Measurements from ENCODE around the gene ACVR1C. TPM values are rescaled to one million over a fixed set of nuclear protein-coding genes. Genes with fewer than 3 reads are reported as not detected.

The ACVR1C gene
- total and polyA plus RNA-seq, 8 donors: 0.29 to 1.6 (median 0.37) TPM

DNA sequence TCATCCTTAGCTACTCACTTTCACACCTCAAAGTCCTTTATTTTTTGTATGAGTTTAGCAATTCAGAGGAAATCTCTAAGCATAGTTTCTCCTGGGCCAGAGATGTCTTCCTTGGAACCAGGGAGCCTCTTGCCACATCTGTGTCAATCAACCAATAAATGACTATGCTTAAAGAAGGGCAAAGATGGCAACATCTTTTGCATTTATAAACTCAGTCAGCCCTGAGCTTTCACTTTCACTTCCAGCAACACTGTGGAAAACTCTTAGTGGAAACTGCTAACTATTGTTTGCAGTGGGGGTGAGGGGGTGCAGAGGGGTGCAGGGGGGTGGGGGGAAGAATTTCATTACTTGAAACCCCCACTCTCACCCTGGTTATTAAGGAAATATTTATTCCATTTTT is 3.4 kb downstream of the ACVR1C start:
- H3K27ac ChIP-seq: no peak overlapping the region
- peaks cover 0 to 15% of the 10 kb centered on the region in 2 donors for H3K4me1 ChIP-seq
- H3K36me3 ChIP-seq: no peaks in the 10 kb centered on the region
- H3K9me3 ChIP-seq: peaks cover 0 to 1% of the 10 kb centered on the region in 2 donors
- TF ChIP-seq CTCF (IDR thresholded peaks at IDR 0.05): no peak
- intact Hi-C loops (cut with DNase I): no loop called here
- no peak overlapping the region for H3K4me3 ChIP-seq
- no peak for DNase-seq
- ATAC-seq: no peak
- H3K27me3 ChIP-seq: peaks cover 8 to 28% of the 10 kb centered on the region in 2 donors

DNA sequence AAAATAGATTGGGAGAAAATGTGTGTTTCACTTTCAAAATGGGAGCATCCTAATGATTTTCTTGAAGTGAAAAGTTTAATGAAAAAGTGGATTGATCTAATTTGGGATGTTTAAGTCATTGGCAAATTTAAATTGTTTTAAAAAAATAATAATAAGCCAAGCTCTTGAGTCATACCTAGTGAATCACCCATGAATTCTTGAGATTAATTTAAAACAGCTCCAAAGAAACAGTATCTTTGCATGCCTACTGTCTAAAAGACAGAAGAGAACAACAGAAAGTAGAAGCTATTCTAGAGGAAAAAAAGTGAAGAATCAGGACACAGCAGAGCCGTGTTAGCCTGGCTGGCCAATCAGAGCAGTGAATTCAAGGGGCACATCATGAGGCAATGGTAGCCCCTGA is 7.7 kb downstream of the ACVR1C start:
- no peaks in the 10 kb centered on the region for H3K36me3 ChIP-seq
- intact Hi-C loops (cut with DNase I): no loop called here

DNA sequence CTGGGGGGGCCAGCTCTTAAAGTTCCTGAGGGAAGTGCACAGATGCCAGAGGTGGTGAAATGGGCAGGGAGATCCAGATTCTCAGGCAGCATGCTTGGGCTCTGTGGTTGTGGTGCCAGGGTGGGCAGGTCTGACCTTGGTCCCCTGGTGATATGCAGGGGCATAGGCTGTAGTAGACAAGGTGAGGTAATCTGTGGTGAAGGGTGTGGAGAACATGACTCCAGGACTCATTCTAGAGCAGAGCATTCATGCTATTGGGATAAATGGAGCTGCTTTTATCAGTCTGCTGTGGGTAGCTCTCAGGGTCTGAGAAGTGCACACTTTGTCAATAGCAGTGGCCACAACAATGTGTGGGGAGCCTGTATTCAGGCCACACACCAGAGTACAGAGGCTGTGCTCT is 16.9 kb downstream of the ACVR1C start:
- intact Hi-C loops (cut with DNase I): no loop called here
- Histone ChIP-seq H3K4me1 (no peaks in the 10 kb centered on the region), H3K27ac (no peak overlapping the region), H3K9me3 (peaks cover 0 to 12% of the 10 kb centered on the region in 2 donors), H3K4me3 (no peak overlapping the region), H3K36me3 (no peaks in the 10 kb centered on the region), H3K27me3 (no peaks in the 10 kb centered on the region)
- DNase-seq (no peak), ATAC-seq (no peak)
- TF ChIP-seq CTCF (IDR thresholded peaks at IDR 0.05): no peak

More for the DNA sequence above, 7.7 kb downstream of the ACVR1C start:
- H3K4me1 ChIP-seq: no peaks in the 10 kb centered on the region
- no peak for DNase-seq
- no peak for TF ChIP-seq CTCF (IDR thresholded peaks at IDR 0.05)
- peaks cover 0 to 1% of the 10 kb centered on the region in 2 donors for H3K9me3 ChIP-seq
- ATAC-seq: no peak
- no peaks in the 10 kb centered on the region for H3K27me3 ChIP-seq
- no peak overlapping the region for H3K27ac ChIP-seq
- no peak overlapping the region for H3K4me3 ChIP-seq

GRCh38 chr2:157611110-157611509 is 17.6 kb downstream of the ACVR1C start:
- ATAC-seq (no peak), DNase-seq (no peak)
- no peak overlapping the region for H3K27ac ChIP-seq
- H3K4me3 ChIP-seq: no peak overlapping the region
- H3K4me1 ChIP-seq: no peaks in the 10 kb centered on the region
- intact Hi-C loops (cut with DNase I): no loop called here
- TF ChIP-seq CTCF (IDR thresholded peaks at IDR 0.05): no peak
- peaks cover 0 to 12% of the 10 kb centered on the region in 2 donors for H3K9me3 ChIP-seq
- H3K27me3 ChIP-seq: no peaks in the 10 kb centered on the region
- H3K36me3 ChIP-seq: no peaks in the 10 kb centered on the region

DNA sequence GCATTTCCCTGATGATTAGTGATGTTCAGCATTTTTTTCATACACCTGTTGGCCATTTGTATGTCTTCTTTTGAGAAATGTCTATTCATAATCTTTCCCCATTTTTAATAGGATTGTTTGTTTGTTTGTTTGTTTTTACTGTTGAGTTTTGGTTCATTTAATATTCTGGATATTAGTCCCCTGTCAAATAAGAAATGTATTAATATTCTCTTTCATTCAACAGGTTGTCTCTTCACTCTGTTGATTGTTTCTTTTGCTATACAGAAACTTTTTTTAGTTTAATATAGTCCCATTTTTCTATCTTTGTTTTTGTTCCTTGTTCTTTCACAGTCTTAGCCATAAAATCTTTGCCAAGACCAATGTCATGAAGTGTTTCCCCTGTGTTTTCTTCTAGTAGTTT is 22.1 kb downstream of the ACVR1C start:
- Histone ChIP-seq H3K36me3 (no peaks in the 10 kb centered on the region), H3K27me3 (no peaks in the 10 kb centered on the region), H3K4me1 (no peaks in the 10 kb centered on the region), H3K4me3 (no peak overlapping the region), H3K27ac (no peak overlapping the region), H3K9me3 (peaks cover 0 to 7% of the 10 kb centered on the region in 2 donors)
- intact Hi-C loops (cut with DNase I): no loop called here
- TF ChIP-seq CTCF (IDR thresholded peaks at IDR 0.05): no peak
- no peak for DNase-seq
- no peak for ATAC-seq

All from left lung (tissue), 10 donors.